Stimulated activated effector memory CD8-positive, alpha-beta T cell treated with anti-CD3 and anti-CD28 coated beads, Interleukin-12 subunit alpha, Interleukin-12 subunit beta, amount 100 ng/mL, for 72 hours (primary cell): ENCODE results near the gene SLC5A10.
"Not testable (repeated sequence)": the region's sequence is repeated elsewhere in the genome, so short reads cannot be mapped to it uniquely, and the experiment has no call there.

ENCODE experiments used
- ATAC-seq: fragments of 150-1000 bp; cut with Tn5 transposase; 2 replicates; pipeline ENCODE4 v1.10.0; 2021
- DNase-seq, 2 donors: peaks; one replicate each; pipeline ENCODE4 v3.0.0; 2021 to 2022; ENCODE audit warnings: low spot score in 2 of 2
- H3K27ac Mint-ChIP-seq: one replicate; pipeline ENCODE4 v1.8.0; 2022; ENCODE audit warnings: mild to moderate bottlenecking, mixed read lengths
- H3K36me3 Mint-ChIP-seq: one replicate; pipeline ENCODE4 v1.8.0; 2022; ENCODE audit warnings: mild to moderate bottlenecking, mixed read lengths
- H3K4me1 Mint-ChIP-seq: one replicate; pipeline ENCODE4 v1.8.0; 2022; ENCODE audit warnings: mixed read lengths
- H3K4me3 Mint-ChIP-seq: one replicate; pipeline ENCODE4 v1.8.0; 2022; ENCODE audit warnings: mild to moderate bottlenecking, mixed read lengths
- H3K9me3 Mint-ChIP-seq: one replicate; pipeline ENCODE4 v1.8.0; 2022; ENCODE audit warnings: mixed read lengths

SLC5A10 gene

DNA sequence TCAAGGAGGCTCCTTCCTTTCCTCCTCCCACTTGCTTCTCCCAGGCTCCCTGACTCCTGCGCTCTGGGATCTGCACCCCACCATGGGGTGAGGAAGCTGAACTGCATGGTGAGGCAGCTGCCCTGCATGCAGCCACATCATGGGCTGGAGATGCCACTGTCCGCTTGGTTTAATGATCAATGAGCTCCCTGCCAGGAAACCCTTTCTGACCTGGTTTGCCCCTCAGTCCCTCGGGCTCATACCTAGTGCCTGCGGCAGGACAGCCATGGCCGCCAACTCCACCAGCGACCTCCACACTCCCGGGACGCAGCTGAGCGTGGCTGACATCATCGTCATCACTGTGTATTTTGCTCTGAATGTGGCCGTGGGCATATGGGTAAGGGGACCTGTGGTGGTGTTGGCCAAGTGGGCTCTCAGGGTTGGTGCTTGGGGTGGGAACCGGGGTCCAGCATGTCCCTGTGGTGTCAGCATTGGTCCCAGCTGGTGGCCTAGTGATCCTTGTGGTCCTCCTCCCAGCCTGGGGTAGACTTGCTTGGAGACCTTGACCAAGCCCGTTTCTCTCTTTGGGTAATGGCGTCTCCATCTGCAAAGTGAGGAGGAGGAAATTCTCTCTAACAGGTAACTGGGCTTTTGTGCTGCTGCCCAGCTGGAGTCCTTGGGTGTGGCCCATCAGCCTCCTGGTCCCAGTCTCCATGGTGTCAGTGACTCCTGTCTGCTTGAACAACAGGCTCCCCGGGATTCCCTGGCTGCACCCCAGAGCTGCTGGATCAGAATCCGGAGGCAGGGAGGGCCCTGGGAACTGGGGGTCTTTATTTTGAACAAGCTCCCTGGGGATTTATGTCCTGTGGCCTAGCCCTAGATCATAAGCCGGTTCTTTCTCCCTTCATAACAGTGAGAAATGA lies at the start of gene SLC5A10:
SLC5A10 (plus strand) TSS at position 225 of the 902 bp plus-strand sequence; CDS start at position 266, 41 bp downstream.
- H3K4me1 Mint-ChIP-seq, result peaks cover 17% of the 10 kb centered on the region
- no peak within 1 kb of the TSS for H3K4me3 Mint-ChIP-seq
- no peak within 1 kb of the TSS for H3K27ac Mint-ChIP-seq
- ATAC-seq, result no peak
- DNase-seq, result no peak
- H3K9me3 Mint-ChIP-seq, result no peaks in the 10 kb centered on the region
- no peaks in the 10 kb centered on the region for H3K36me3 Mint-ChIP-seq

DNA sequence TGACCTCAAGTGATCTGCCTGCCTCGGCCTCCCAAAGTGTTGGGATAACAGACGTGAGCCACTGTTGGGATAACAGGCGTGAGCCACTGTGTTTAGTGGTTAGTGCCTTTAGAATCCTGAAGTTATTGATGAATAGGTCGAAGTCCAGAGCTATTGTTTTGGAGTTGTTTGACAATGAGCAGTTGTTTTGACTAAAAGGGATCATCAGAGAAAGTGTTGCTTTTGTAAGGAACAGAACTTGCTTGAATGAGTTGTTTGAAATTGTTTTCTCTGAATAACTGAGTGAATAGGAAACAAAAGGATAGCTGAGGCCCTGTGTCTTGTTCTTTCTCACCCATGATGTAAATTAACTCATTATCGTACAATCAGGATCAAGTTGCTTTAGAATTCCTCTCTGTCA lies 47.5 kb upstream of the SLC5A10 start:
- H3K4me1 Mint-ChIP-seq, result peaks cover 32% of the 10 kb centered on the region
- H3K36me3 Mint-ChIP-seq, result peaks cover 87% of the 10 kb centered on the region
- ATAC-seq, result no peak
- no peak overlapping the region for H3K27ac Mint-ChIP-seq
- no peak for DNase-seq
- no peak overlapping the region for H3K4me3 Mint-ChIP-seq
- H3K9me3 Mint-ChIP-seq, result no peaks in the 10 kb centered on the region

DNA sequence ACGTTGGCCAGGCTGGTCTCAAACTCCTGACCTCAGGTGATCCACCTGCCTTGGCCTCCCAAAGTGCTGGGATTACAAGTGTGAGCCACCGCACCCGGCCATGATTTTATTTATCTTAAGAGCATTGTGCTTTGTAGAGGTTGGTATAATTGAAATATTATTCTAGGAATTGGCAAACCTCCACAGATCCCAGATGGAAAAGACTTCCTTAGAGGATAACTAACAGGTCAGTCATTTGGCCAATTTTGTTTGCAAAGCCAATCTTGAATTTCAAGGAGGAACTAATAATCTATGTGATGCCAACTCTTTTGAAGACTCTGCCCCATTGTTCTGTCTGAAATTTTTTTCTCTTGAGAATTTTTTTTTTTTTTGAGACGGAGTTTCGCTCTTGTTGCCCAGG lies 46.7 kb upstream of the SLC5A10 start:
- ATAC-seq, result no peak
- Mint-ChIP-seq H3K27ac (no peak overlapping the region), H3K4me3 (no peak overlapping the region), H3K36me3 (peaks cover 88% of the 10 kb centered on the region), H3K4me1 (peaks cover 29% of the 10 kb centered on the region), H3K9me3 (no peaks in the 10 kb centered on the region)
- no peak for DNase-seq

DNA sequence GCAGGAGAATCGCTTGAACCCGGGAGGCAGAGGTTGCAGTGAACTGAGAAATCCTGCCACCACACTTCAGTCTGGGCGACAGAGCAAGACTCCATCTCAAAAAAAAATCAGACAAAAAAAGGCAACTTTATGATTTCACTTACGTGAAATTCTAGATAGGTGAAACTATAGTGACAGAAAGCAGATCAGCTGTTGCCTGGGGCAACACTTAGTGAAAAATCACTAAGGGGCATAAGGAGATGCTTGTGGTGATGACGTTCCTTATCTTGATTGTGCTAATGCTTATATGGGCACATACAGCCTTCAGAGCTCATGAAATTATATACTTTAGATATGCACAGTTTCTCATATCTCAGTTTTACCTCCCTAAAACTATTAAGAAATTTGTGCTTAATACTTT lies 41.6 kb upstream of the SLC5A10 start:
- Mint-ChIP-seq H3K36me3 (peaks cover 98% of the 10 kb centered on the region), H3K4me1 (peaks cover 6% of the 10 kb centered on the region), H3K27ac (no peak overlapping the region), H3K4me3 (no peak overlapping the region), H3K9me3 (no peaks in the 10 kb centered on the region)
- DNase-seq, result no peak
- no peak for ATAC-seq

DNA sequence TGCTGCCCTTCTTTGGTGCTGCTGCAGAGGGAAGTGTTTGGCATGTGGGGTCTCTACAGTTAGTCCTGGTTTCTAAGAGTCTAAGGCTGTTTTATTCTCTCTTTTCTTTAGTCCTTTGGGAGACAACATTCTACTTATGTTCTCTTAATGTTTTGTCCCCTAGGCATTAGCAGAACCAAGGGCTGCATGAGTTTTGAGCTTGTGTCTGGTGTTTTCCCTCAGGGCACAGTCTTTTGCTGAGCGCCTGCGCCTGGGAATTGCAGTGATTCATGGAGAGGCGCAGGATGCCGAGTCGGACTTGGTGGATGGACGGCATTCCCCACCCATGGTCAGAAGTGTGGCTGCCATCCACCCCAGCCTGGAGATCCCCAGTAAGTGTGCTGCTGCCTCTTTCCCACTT lies 41.1 kb upstream of the SLC5A10 start:
- H3K27ac Mint-ChIP-seq, result no peak overlapping the region
- no peaks in the 10 kb centered on the region for H3K9me3 Mint-ChIP-seq
- peaks cover 6% of the 10 kb centered on the region for H3K4me1 Mint-ChIP-seq
- ATAC-seq (no peak), DNase-seq (no peak)
- peaks cover 98% of the 10 kb centered on the region for H3K36me3 Mint-ChIP-seq
- no peak overlapping the region for H3K4me3 Mint-ChIP-seq

DNA sequence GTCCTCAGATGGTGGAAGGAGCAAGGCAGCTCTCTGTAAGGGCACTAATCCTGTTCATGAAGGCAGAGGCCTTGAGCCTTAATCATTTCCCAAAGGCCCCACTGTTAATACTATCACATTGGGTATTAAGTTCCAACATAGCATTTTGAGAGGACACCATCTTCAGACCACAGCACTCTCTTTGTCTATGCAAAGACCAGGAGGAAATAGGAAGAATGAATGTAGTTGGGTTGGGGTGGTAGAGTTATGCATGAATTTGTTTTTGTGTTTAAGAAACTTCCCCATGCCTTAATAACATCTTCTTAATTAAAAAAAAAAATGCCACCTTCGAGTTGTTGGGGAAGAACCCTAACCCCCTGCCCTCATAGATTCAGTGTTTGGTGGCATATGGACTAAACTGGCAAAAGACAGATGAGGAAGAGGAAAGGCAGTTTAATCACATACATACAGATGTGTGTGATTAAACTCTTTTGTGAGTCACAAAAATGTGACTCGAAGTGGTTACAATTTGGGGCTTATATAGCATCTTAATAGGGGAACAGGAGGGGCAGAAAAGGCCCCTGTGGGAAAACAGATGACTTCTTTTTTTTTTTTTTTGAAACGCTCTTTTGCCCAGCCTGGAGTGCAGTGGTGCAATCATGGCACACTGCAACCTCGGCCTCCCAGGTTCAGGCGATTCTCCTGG lies 35.0 kb upstream of the SLC5A10 start:
- H3K4me1 Mint-ChIP-seq, result peaks cover 38% of the 10 kb centered on the region
- peaks cover 82% of the 10 kb centered on the region for H3K36me3 Mint-ChIP-seq
- no peak for ATAC-seq
- H3K4me3 Mint-ChIP-seq, result no peak overlapping the region
- peak overlapping the region; percentile 23 for H3K27ac Mint-ChIP-seq
- H3K9me3 Mint-ChIP-seq, result no peaks in the 10 kb centered on the region
- no peak for DNase-seq

DNA sequence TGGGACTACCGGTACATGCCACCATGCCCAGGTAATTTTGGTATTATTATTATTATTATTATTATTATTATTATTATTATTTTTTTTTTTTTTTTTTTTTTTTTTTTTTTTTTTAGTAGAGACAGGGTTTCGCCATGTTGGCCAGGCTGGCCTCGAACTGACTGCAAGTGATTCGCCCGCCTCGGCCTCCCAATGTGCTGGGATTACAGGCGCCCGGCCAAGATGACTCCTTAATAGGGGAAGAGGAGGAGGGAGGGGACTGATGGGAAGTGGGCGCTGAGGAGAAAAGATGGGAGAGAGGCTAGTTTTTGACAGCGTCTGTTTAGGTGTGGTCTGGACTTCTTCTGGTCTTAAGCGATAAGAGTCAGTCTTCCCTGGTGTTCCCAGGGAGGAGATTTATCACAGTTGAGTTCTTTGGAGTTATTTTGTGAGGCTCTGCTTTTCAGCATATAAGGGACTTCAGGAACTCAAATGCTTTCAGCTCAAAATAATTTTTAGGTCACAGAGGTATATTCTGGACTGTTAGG lies 34.4 kb upstream of the SLC5A10 start:
- DNase-seq (no peak), ATAC-seq (no peak)
- peaks cover 76% of the 10 kb centered on the region for H3K36me3 Mint-ChIP-seq
- peak overlapping the region; percentile 75 for H3K27ac Mint-ChIP-seq
- no peak overlapping the region for H3K4me3 Mint-ChIP-seq
- peaks cover 42% of the 10 kb centered on the region for H3K4me1 Mint-ChIP-seq
- H3K9me3 Mint-ChIP-seq, result no peaks in the 10 kb centered on the region

DNA sequence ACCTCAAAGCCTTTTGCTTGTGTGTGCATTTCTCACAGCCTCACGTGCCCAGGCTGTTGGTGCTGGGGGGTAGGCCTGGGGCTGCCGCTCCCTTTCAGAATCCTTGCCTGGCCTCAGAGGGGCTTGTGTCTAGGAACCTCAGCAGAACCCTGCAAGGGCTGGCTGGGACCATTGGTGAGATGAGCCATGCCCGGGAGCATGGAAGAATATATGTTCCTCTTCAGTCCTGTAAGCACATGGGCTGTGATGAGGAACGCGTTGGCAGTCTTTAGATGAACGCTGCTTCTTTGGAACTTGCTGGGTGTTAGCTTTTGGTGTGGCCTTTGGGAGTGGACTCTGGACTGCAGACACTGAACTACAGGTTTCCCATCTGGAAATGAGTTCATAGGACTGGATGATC lies 32.0 kb upstream of the SLC5A10 start:
- no peak for DNase-seq
- no peak for ATAC-seq
- Mint-ChIP-seq H3K36me3 (peaks cover 71% of the 10 kb centered on the region), H3K9me3 (no peaks in the 10 kb centered on the region), H3K4me1 (peaks cover 42% of the 10 kb centered on the region), H3K4me3 (no peak overlapping the region), H3K27ac (peak overlapping the region; percentile 52)

DNA sequence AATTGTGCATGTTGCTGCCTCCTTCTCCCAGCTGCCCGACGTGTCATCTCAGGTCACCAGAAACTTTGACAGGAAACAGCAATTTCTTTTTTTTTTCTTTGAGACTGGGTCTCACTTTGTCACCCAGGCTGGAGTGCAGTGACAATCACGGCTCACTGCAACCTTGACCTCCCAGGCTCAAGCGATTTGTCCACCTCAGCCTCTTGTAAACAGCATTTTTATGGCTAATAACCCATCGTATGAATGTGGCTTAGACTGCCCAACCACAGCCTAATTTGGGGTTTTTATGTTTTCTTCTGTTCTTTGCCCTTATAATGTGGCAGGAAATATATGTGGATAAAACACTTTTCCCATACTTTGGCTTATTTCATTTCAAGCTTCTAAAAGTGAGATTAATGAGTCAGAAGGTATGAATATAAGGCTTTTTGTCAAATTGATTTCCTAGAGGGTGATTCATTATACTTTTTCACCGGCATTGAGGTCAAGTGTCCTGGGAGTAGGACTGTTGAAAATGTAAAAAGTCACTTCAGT lies 31.0 kb upstream of the SLC5A10 start:
- no peak for DNase-seq
- Mint-ChIP-seq H3K27ac (peak overlapping the region; percentile 66), H3K4me1 (peaks cover 42% of the 10 kb centered on the region), H3K4me3 (peak overlapping the region; percentile 49), H3K36me3 (peaks cover 68% of the 10 kb centered on the region), H3K9me3 (no peaks in the 10 kb centered on the region)
- ATAC-seq, result peak; percentile 53

DNA sequence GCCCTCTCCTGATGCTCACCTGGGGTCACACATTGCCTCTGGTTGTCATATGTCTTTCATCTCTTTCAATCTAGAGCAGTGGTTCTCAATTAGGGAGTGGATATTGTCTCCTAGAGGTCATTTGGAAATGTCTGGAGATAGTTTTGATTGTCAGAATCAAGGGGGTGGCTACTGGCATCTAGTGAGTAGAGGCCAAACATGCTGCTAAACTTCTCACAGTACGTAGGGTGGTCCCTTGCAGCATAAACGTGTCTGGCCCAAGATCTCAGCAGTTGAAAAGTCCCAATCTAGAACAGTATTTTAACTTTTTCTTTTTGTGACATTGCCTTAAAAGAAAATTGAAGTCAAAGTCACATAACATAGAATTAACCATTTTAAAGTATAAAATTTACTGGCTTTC lies 30.5 kb upstream of the SLC5A10 start:
- Mint-ChIP-seq H3K4me3 (peak overlapping the region; percentile 49), H3K27ac (peak overlapping the region; percentile 66), H3K4me1 (peaks cover 42% of the 10 kb centered on the region), H3K36me3 (peaks cover 62% of the 10 kb centered on the region), H3K9me3 (no peaks in the 10 kb centered on the region)
- ATAC-seq (no peak), DNase-seq (no peak)

DNA sequence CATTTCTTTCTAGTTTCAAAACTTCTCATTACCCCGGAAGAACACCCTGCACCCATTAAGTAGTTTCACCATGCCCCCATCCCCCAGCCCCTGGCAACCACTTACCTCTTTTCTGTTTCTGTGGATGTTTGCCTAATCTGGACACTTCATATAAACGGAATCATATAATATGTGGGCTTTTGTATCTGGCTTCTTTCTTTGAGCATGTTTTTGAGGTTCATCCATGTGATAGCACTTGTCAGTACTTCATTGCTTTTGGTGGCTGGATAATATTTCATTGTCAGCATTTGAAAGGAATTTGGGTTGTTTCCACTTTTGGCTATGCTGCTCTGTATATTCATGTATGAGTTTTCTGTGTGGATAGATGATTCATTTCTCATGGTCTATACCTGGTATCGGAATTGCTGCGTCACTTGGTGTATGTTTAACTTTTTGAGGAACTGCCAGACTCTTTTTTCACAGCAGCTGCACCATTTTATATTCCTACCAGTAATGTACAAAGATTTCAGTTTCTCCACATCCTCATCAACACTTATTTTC lies 30.0 kb upstream of the SLC5A10 start:
- peaks cover 58% of the 10 kb centered on the region for H3K36me3 Mint-ChIP-seq
- peaks cover 42% of the 10 kb centered on the region for H3K4me1 Mint-ChIP-seq
- ATAC-seq, result peak; percentile 93
- no peaks in the 10 kb centered on the region for H3K9me3 Mint-ChIP-seq
- DNase-seq, result no peak
- peak overlapping the region; percentile 49 for H3K4me3 Mint-ChIP-seq
- H3K27ac Mint-ChIP-seq, result peak overlapping the region; percentile 66

DNA sequence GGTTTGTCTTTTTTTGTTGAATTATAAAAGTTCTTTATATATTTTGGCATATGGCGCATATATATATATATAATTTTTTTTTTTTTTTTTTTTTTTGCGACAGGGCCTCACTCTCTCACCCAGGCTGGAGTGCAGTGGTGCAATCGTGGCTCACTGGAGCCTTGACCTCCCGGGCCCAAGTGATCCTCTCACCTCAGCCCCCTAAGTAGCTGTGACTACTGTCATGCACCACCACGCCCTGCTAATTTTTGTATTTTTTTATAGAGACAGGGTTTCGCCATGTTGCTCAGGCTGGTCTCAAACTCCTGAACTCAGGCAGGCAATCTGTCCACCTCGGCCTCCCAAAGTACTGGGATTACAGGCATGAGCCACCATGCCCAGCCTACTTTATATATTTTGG lies 29.4 kb upstream of the SLC5A10 start:
- DNase-seq, H3K27ac Mint-ChIP-seq, ATAC-seq, H3K9me3 Mint-ChIP-seq: not testable (repeated sequence)
- peak overlapping the region; percentile 49 for H3K4me3 Mint-ChIP-seq
- H3K4me1 Mint-ChIP-seq, result peaks cover 41% of the 10 kb centered on the region
- H3K36me3 Mint-ChIP-seq, result peaks cover 55% of the 10 kb centered on the region

DNA sequence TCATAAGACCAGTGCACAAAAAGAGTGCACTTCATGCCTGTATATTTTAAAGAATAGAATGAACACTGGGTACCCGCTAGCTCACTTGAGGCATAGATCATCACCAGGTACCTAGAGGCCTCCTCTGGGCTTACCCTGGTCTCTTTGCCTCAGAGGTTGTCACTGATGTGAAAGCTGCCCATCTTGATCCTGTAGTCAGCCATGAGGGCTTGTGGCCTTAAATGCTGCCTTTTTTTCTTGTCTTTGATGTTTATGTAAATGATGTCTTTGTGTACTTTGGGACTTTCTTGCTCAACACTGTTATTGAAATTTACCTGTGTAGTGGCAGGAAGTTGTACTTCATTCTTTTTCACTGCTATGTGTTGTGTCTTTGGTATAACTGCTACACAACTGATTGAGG lies 26.8 kb upstream of the SLC5A10 start:
- Mint-ChIP-seq H3K9me3 (no peaks in the 10 kb centered on the region), H3K36me3 (peaks cover 53% of the 10 kb centered on the region), H3K27ac (no peak overlapping the region), H3K4me3 (no peak overlapping the region), H3K4me1 (peaks cover 20% of the 10 kb centered on the region)
- ATAC-seq, result no peak
- DNase-seq, result no peak

DNA sequence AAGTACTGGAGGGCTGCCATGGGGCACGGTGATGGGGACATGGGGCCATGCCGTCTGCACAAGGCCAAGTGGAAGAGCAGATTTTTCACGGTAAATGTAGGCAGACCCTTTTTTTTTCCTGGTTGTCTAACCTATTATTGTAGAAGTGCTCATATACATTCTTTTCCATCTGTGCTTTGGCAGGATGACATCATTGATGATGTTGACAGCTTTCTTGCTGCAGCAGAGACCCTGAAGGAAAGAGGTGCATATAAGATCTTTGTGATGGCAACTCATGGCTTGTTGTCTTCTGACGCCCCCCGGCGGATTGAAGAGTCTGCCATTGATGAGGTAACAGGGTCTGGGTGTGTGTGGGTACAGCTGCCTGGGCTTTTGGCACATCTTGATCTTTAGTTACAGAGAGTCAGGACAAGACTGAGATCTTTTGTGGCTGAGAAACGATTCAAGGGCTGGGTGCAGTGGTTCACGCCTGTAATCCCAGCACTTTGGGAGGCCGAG lies 23.3 kb upstream of the SLC5A10 start:
- no peaks in the 10 kb centered on the region for H3K9me3 Mint-ChIP-seq
- H3K4me3 Mint-ChIP-seq, result no peak overlapping the region
- peaks cover 18% of the 10 kb centered on the region for H3K4me1 Mint-ChIP-seq
- no peak for ATAC-seq
- no peak for DNase-seq
- H3K36me3 Mint-ChIP-seq, result peaks cover 74% of the 10 kb centered on the region
- no peak overlapping the region for H3K27ac Mint-ChIP-seq
